H9 (cell line): ENCODE data around the gene YAP1. TPM values are rescaled to one million over a fixed set of nuclear protein-coding genes. Genes with fewer than 3 reads are reported as not detected.

ENCODE experiments used
- DNase-seq: peaks from one replicate; pipeline ENCODE4 v3.0.0-alpha.2; 2017
- H2AFZ ChIP-seq: one replicate; pipeline ENCODE4 v1.6.1; 2013; ENCODE audit warnings: mild to moderate bottlenecking, low read length, control low read depth, moderate library complexity
- H2AK5ac ChIP-seq: 2 replicates; pipeline ENCODE4 v1.6.1; 2013; ENCODE audit warnings: low read length, control low read depth, mixed read lengths; ENCODE audit not compliant: insufficient read length
- H2BK120ac ChIP-seq: one replicate; pipeline ENCODE4 v1.6.1; 2013; ENCODE audit warnings: low read depth, mild to moderate bottlenecking, low read length, control low read depth, inconsistent platforms; ENCODE audit not compliant: poor library complexity, severe bottlenecking
- H2BK12ac ChIP-seq: 2 replicates; pipeline ENCODE4 v1.6.1; 2013; ENCODE audit warnings: low read length, control low read depth, mixed read lengths, low read depth; ENCODE audit not compliant: insufficient read length
- H2BK15ac ChIP-seq: 2 replicates; pipeline ENCODE4 v1.6.1; 2013; ENCODE audit warnings: low read depth, low read length, control low read depth
- H2BK20ac ChIP-seq: one replicate; pipeline ENCODE4 v1.6.1; 2013; ENCODE audit warnings: low read depth, mild to moderate bottlenecking, low read length, control low read depth, inconsistent platforms; ENCODE audit not compliant: poor library complexity, severe bottlenecking
- H2BK5ac ChIP-seq: 2 replicates; pipeline ENCODE4 v1.6.1; 2013; ENCODE audit warnings: low read length, control low read depth, mixed read lengths; ENCODE audit not compliant: insufficient read length
- H3K14ac ChIP-seq: 2 replicates; pipeline ENCODE4 v1.6.1; 2013; ENCODE audit warnings: low read length, control low read depth; ENCODE audit not compliant: insufficient read depth
- H3K18ac ChIP-seq: 2 replicates; pipeline ENCODE4 v1.6.1; 2013; ENCODE audit warnings: low read depth, mild to moderate bottlenecking, mixed read lengths, low read length, control low read depth; ENCODE audit not compliant: insufficient read length
- H3K23ac ChIP-seq: 2 replicates; pipeline ENCODE4 v1.6.1; 2013; ENCODE audit warnings: low read length, control low read depth, mixed read lengths, low read depth; ENCODE audit not compliant: insufficient read length
- H3K23me2 ChIP-seq: 2 replicates; pipeline ENCODE4 v1.6.1; 2013; ENCODE audit warnings: low read depth, mild to moderate bottlenecking, mixed read lengths, low read length, control low read depth; ENCODE audit not compliant: insufficient read length, poor library complexity, severe bottlenecking
- H3K27ac ChIP-seq: 2 replicates; pipeline ENCODE4 v1.5.1; 2013; ENCODE audit warnings: low read length, control low read depth, mixed read lengths, low read depth; ENCODE audit not compliant: insufficient read length
- H3K27me3 ChIP-seq: 2 replicates; pipeline ENCODE4 v1.6.1; 2013; ENCODE audit warnings: low read length, control low read depth, inconsistent platforms; ENCODE audit not compliant: insufficient read depth
- H3K4ac ChIP-seq: 2 replicates; pipeline ENCODE4 v1.6.1; 2013; ENCODE audit warnings: low read depth, mild to moderate bottlenecking, control low read depth, inconsistent platforms, low read length, moderate library complexity
- H3K4me1 ChIP-seq: 2 replicates; pipeline ENCODE4 v1.6.1; 2013; ENCODE audit warnings: low read length, control low read depth, inconsistent platforms; ENCODE audit not compliant: insufficient read depth
- H3K4me2 ChIP-seq: 2 replicates; pipeline ENCODE4 v1.6.1; 2013; ENCODE audit warnings: low read length, control low read depth, mixed read lengths; ENCODE audit not compliant: insufficient read length, insufficient read depth
- H3K56ac ChIP-seq: 2 replicates; pipeline ENCODE4 v1.6.1; 2013; ENCODE audit warnings: low read depth, mild to moderate bottlenecking, mixed read lengths, low read length, control low read depth; ENCODE audit not compliant: insufficient read length
- H3K79me1 ChIP-seq: 2 replicates; pipeline ENCODE4 v1.6.1; 2013; ENCODE audit warnings: low read depth, mild to moderate bottlenecking, moderate library complexity, low read length, control low read depth, inconsistent platforms; ENCODE audit not compliant: insufficient read depth, poor library complexity, severe bottlenecking
- H3K79me2 ChIP-seq: 2 replicates; pipeline ENCODE4 v1.6.1; 2013; ENCODE audit warnings: low read length, control low read depth, inconsistent platforms; ENCODE audit not compliant: insufficient read depth
- H3K9ac ChIP-seq: 2 replicates; pipeline ENCODE4 v1.6.1; 2013; ENCODE audit warnings: low read length, control low read depth, mixed read lengths; ENCODE audit not compliant: insufficient read length; ENCODE audit errors: extremely low read depth
- H3K9me3 ChIP-seq: one replicate; pipeline ENCODE4 v1.6.1; 2013; ENCODE audit warnings: low read depth, low read length, inconsistent platforms; ENCODE audit not compliant: control insufficient read depth
- H3T11ph ChIP-seq: one replicate; pipeline ENCODE4 v1.6.1; 2013; ENCODE audit warnings: mild to moderate bottlenecking, low read length, control low read depth, inconsistent platforms
- H4K20me1 ChIP-seq: one replicate; pipeline ENCODE4 v1.6.1; 2013; ENCODE audit not compliant: control insufficient read depth, insufficient read length, insufficient read depth
- H4K5ac ChIP-seq: 2 replicates; pipeline ENCODE4 v1.6.1; 2013; ENCODE audit warnings: low read depth, mild to moderate bottlenecking, mixed read lengths, low read length, control low read depth; ENCODE audit not compliant: insufficient read length
- H4K8ac ChIP-seq: replicated peaks from 2 replicates; pipeline ENCODE4 v1.6.1; 2013; ENCODE audit warnings: low read length, control low read depth, mixed read lengths, low read depth; ENCODE audit not compliant: insufficient read length
- H4K91ac ChIP-seq: 2 replicates; pipeline ENCODE4 v1.6.1; 2013; ENCODE audit warnings: low read depth, mild to moderate bottlenecking, moderate library complexity, mixed read lengths, low read length, control low read depth; ENCODE audit not compliant: insufficient read length
- H3K27ac Mint-ChIP-seq, 3 experiments: 2 replicates in 2 of 3; 3 replicates in 1 of 3; pipeline ENCODE4 v1.8.0; 2020 to 2021; ENCODE audit warnings: mixed read lengths in 3 of 3, mild to moderate bottlenecking in 1 of 3, moderate library complexity in 1 of 3
- H3K27me3 Mint-ChIP-seq: 2 replicates; pipeline ENCODE4 v1.8.0; 2021; ENCODE audit warnings: low read depth, mild to moderate bottlenecking, moderate library complexity, mixed read lengths
- H3K36me3 Mint-ChIP-seq, 3 experiments: 2 replicates in 2 of 3; 3 replicates in 1 of 3; pipeline ENCODE4 v1.8.0; 2020 to 2021; ENCODE audit warnings: low read depth in 3 of 3, mixed read lengths in 3 of 3; ENCODE audit not compliant: insufficient read depth in 1 of 3
- H3K4me1 Mint-ChIP-seq, 2 experiments: 2 replicates each; pipeline ENCODE4 v1.8.0; 2020; ENCODE audit warnings: mixed read lengths in 2 of 2
- H3K4me3 Mint-ChIP-seq, 2 experiments: 2 replicates in 1 of 2; 3 replicates in 1 of 2; pipeline ENCODE4 v1.8.0; 2020 to 2021; ENCODE audit warnings: mild to moderate bottlenecking in 2 of 2, mixed read lengths in 2 of 2, moderate library complexity in 1 of 2
- H3K9me3 Mint-ChIP-seq, 2 experiments: 2 replicates in 1 of 2; 3 replicates in 1 of 2; pipeline ENCODE4 v1.8.0; 2020; ENCODE audit warnings: mild to moderate bottlenecking in 2 of 2, mixed read lengths in 2 of 2, moderate library complexity in 1 of 2
- WGBS: extraction: QIAGEN DNeasy Blood & Tissue Kit; methylation state at CpG from one replicate; pipeline ENCODE4 v1.1.7; 2013; ENCODE audit warnings: missing lambda C conversion rate, low lambda C conversion rate, mixed read lengths; ENCODE audit not compliant: insufficient read length; ENCODE audit errors: extremely low coverage; 5-methylcytosine and 5-hydroxymethylcytosine counted together
- total RNA-seq: library from RNA; stranded (reverse); gene quantifications from 2 replicates; pipeline ENCODE4 v1.2.1, GENCODE V29; 2021
- TF ChIP-seq, protein P1 (sequence below): fragments of 200-600 bp; sonication (generic); conservative IDR thresholded peaks from 3 replicates; pipeline ENCODE4 v1.8.0; 2021; ENCODE audit warnings: antibody characterized with exemption, mild to moderate bottlenecking

YAP1 gene
- total RNA-seq, 1 experiment from 2014 or later, result 124 TPM

GRCh38 chr11:102179371-102179770 is 69.1 kb downstream of the YAP1 start:
- Histone ChIP-seq H3K79me2 (no peaks in the 10 kb centered on the region), H3K18ac (no peak overlapping the region), H3K79me1 (no peaks in the 10 kb centered on the region), H3K4ac (no peak overlapping the region), H3K9me3 (no peaks in the 10 kb centered on the region), H2BK120ac (no peak overlapping the region), H3K9ac (no peak overlapping the region), H3K4me2 (no peak overlapping the region), H3K23ac (no peak overlapping the region), H4K91ac (no peak overlapping the region), H2BK15ac (no peak overlapping the region), H2AK5ac (no peak overlapping the region), H3K56ac (no peak overlapping the region), H2AFZ (no peak overlapping the region), H3K27ac (no peak overlapping the region), H2BK12ac (no peak overlapping the region), H3K4me1 (no peaks in the 10 kb centered on the region), H4K8ac (no peak overlapping the region), H3K23me2 (no peaks in the 10 kb centered on the region), H3K14ac (no peak overlapping the region), H4K5ac (no peak overlapping the region), H2BK20ac (no peak overlapping the region), H4K20me1 (no peaks in the 10 kb centered on the region), H3K27me3 (no peaks in the 10 kb centered on the region), H3T11ph (no peak overlapping the region), H2BK5ac (no peak overlapping the region)
- WGBS, result no CpG with 5 or more reads among the region's 4 CpGs
- Mint-ChIP-seq H3K27me3 (no peaks in the 10 kb centered on the region), H3K36me3 (peaks cover 16 to 63% (median 55%) of the 10 kb centered on the region in 3 experiments), H3K4me3 (no peak overlapping the region), H3K27ac (peak overlapping the region in 1 of 3 experiments; percentile 85; a peak in 1 of 7 replicates), H3K4me1 (no peaks in the 10 kb centered on the region; a peak in 1 of 4 replicates), H3K9me3 (no peaks in the 10 kb centered on the region)
- TF ChIP-seq, protein P1, sequence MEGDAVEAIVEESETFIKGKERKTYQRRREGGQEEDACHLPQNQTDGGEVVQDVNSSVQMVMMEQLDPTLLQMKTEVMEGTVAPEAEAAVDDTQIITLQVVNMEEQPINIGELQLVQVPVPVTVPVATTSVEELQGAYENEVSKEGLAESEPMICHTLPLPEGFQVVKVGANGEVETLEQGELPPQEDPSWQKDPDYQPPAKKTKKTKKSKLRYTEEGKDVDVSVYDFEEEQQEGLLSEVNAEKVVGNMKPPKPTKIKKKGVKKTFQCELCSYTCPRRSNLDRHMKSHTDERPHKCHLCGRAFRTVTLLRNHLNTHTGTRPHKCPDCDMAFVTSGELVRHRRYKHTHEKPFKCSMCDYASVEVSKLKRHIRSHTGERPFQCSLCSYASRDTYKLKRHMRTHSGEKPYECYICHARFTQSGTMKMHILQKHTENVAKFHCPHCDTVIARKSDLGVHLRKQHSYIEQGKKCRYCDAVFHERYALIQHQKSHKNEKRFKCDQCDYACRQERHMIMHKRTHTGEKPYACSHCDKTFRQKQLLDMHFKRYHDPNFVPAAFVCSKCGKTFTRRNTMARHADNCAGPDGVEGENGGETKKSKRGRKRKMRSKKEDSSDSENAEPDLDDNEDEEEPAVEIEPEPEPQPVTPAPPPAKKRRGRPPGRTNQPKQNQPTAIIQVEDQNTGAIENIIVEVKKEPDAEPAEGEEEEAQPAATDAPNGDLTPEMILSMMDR, result no peak
- no peak for DNase-seq
